Mesothelial cell of epicardium (in vitro differentiated cells): Measurements from ENCODE around the gene AJAP1. TPM values are rescaled to one million over a fixed set of nuclear protein-coding genes. Genes with fewer than 3 reads are reported as not detected.

Source experiments
- DNase-seq, 2 experiments: peaks; one replicate each; pipeline ENCODE4 v3.0.0; 2021; ENCODE audit warnings: low spot score in 2 of 2; ENCODE audit not compliant: unreplicated experiment in 2 of 2
- H3K27ac Mint-ChIP-seq: 2 replicates; pipeline ENCODE4 v1.8.0; 2021; ENCODE audit warnings: mixed read lengths
- H3K27me3 Mint-ChIP-seq: 2 replicates; pipeline ENCODE4 v1.8.0; 2021; ENCODE audit warnings: low read depth, mixed read lengths
- H3K36me3 Mint-ChIP-seq: 2 replicates; pipeline ENCODE4 v1.8.0; 2021; ENCODE audit warnings: mixed read lengths
- H3K4me1 Mint-ChIP-seq: 2 replicates; pipeline ENCODE4 v1.8.0; 2021; ENCODE audit warnings: mixed read lengths
- H3K4me3 Mint-ChIP-seq: 2 replicates; pipeline ENCODE4 v1.8.0; 2021; ENCODE audit warnings: mild to moderate bottlenecking, moderate library complexity, mixed read lengths
- H3K9me3 Mint-ChIP-seq: 2 replicates; pipeline ENCODE4 v1.8.0; 2021; ENCODE audit warnings: mixed read lengths
- CTCF ChIP-seq: fragments of 200-600 bp; sonication (generic); IDR thresholded peaks from one replicate; pipeline ENCODE4 v1.5.0; 2021; ENCODE audit warnings: antibody characterized with exemption; ENCODE audit not compliant: unreplicated experiment
- total RNA-seq: library from RNA; stranded (reverse); gene quantifications from 3 replicates; pipeline ENCODE4 v1.2.1, GENCODE V29; 2021

The AJAP1 gene
- total RNA-seq, 1 donor from 2014 or later: 2.4 TPM

- no peak overlapping the region for H3K4me3 Mint-ChIP-seq
- no peak for TF ChIP-seq CTCF
- H3K9me3 Mint-ChIP-seq: peaks cover 3% of the 10 kb centered on the region
- peaks cover 5% of the 10 kb centered on the region for H3K27me3 Mint-ChIP-seq
- H3K36me3 Mint-ChIP-seq: no peaks in the 10 kb centered on the region
- DNase-seq: no peak
- H3K27ac Mint-ChIP-seq: no peak overlapping the region
- no peaks in the 10 kb centered on the region for H3K4me1 Mint-ChIP-seq
Observed at GRCh38 chr1:4794020-4794780, 139.8 kb downstream of the AJAP1 start.

GRCh38 chr1:4796161-4797015 is 142.0 kb downstream of the AJAP1 start:
- H3K9me3 Mint-ChIP-seq: peaks cover 3% of the 10 kb centered on the region
- H3K27ac Mint-ChIP-seq: no peak overlapping the region
- peaks cover 10% of the 10 kb centered on the region for H3K27me3 Mint-ChIP-seq
- TF ChIP-seq CTCF: no peak
- no peaks in the 10 kb centered on the region for H3K4me1 Mint-ChIP-seq
- H3K4me3 Mint-ChIP-seq: no peak overlapping the region
- H3K36me3 Mint-ChIP-seq: no peaks in the 10 kb centered on the region
- no peak for DNase-seq

GRCh38 chr1:4797016-4797410 is 142.6 kb downstream of the AJAP1 start:
- no peak for DNase-seq
- no peak overlapping the region for H3K27ac Mint-ChIP-seq
- no peaks in the 10 kb centered on the region for H3K4me1 Mint-ChIP-seq

GRCh38 chr1:4797429-4797828 is 143.0 kb downstream of the AJAP1 start:
- no peak for DNase-seq

More at GRCh38 chr1:4797016-4797410, 142.6 kb downstream of the AJAP1 start:
- TF ChIP-seq CTCF: no peak
- peaks cover 3% of the 10 kb centered on the region for H3K9me3 Mint-ChIP-seq
- H3K27me3 Mint-ChIP-seq: peaks cover 12% of the 10 kb centered on the region
- H3K36me3 Mint-ChIP-seq: no peaks in the 10 kb centered on the region
- no peak overlapping the region for H3K4me3 Mint-ChIP-seq

More at GRCh38 chr1:4797429-4797828, 143.0 kb downstream of the AJAP1 start:
- Mint-ChIP-seq H3K27me3 (peaks cover 12% of the 10 kb centered on the region), H3K27ac (no peak overlapping the region), H3K9me3 (peaks cover 3% of the 10 kb centered on the region), H3K4me3 (no peak overlapping the region), H3K36me3 (no peaks in the 10 kb centered on the region), H3K4me1 (no peaks in the 10 kb centered on the region)
- no peak for TF ChIP-seq CTCF
